ENCODE data around the gene MAF. TPM values are rescaled to one million over a fixed set of nuclear protein-coding genes. Genes with fewer than 3 reads are reported as not detected.

MAF gene
- total RNA-seq, 2 experiments from 2014 or later, result 30.1 to 32.6 TPM

DNA sequence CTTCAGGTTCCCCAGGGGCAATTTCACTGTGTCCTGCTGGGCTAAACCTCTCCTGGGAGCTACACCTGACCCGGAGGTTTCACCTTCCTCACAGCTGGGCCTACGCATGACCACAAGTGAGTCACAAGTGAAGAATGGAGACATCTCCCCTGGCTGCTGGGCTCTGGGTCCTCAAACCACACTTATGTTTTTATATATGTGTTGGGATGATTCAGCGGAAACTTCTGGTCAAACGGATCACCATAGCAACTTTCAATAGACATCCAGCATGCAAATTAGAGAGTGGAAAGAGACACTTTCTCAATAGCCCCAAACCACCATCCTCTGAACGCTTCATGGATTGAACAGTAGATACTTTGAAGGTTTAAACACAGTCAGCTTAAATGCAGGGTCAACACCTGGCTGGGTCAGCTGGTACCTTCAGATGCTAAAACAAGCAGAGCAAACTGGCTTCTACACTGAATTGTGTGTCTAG lies 28.0 kb upstream of the MAF start:
- ATAC-seq (peak; percentile 91), DNase-seq (peak; percentile 92)
- Mint-ChIP-seq H3K27me3 (peaks cover 28% of the 10 kb centered on the region), H3K4me1 (peaks cover 72% of the 10 kb centered on the region), H3K9me3 (ENCODE audit: low read depth) (no peaks in the 10 kb centered on the region), H3K36me3 (peaks cover 15% of the 10 kb centered on the region), H3K27ac (peak overlapping the region; percentile 74), H3K4me3 (no peak overlapping the region)
- CTCF ChIA-PET, result interaction anchor here (1.0 to 1.7 kb wide), 3 partner anchors 11 to 26 kb away, joined by 3 to 4 read pairs (median 3); no protein-coding TSS in a partner anchor

DNA sequence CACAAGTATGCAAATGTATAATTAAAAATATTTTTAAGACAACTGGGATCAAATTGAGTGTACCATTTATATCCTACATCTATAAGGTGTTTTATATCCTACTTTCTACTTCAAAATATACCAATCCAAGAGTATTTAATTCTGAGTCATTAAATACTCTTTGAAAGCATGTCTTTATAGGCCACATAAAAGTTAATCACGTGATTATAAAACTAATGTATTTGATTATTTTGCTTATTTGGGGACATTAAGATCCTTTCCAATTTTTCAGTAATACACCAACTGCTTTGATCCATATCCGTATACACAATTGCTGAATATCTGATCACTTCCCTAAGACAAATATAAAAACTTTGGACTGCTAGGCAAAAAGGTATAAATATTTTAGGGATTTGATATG lies 26.6 kb upstream of the MAF start:
- Mint-ChIP-seq H3K4me3 (no peak overlapping the region), H3K9me3 (ENCODE audit: low read depth) (no peaks in the 10 kb centered on the region), H3K4me1 (peaks cover 63% of the 10 kb centered on the region), H3K36me3 (peaks cover 19% of the 10 kb centered on the region), H3K27me3 (peaks cover 40% of the 10 kb centered on the region), H3K27ac (no peak overlapping the region)
- ATAC-seq, result no peak
- CTCF ChIA-PET, result interaction anchor here (1.0 to 1.7 kb wide), 2 partner anchors 8 to 25 kb away, joined by 3 to 4 read pairs; no protein-coding TSS in a partner anchor
- no peak for DNase-seq

DNA sequence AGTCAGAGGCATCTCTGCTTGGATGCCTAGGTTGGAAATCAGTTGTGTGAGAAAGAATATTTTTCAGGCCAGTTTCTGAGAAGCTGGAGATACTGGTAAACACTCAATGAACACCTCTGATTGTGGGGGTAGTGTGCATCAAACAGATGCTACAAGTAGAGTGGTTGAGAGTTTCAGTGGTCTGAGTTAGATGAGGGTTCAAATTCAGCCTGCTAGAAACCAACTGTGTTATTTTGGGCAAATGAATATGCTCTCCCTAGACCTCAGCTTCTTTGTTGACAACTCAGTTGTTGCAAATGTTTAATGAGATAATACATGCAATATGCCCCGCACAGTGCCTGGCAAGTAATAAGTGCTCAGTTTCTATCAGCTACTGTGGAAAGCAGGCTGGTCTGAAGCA lies 25.2 kb upstream of the MAF start:
- DNase-seq (no peak), ATAC-seq (no peak)
- Mint-ChIP-seq H3K4me3 (no peak overlapping the region), H3K4me1 (peaks cover 52% of the 10 kb centered on the region), H3K27me3 (peaks cover 45% of the 10 kb centered on the region), H3K9me3 (ENCODE audit: low read depth) (no peaks in the 10 kb centered on the region), H3K27ac (no peak overlapping the region), H3K36me3 (peaks cover 29% of the 10 kb centered on the region)
- CTCF ChIA-PET, result interaction anchor here (1.7 kb wide), 1 partner anchor 24 kb away, joined by 3 read pairs; no protein-coding TSS in a partner anchor

DNA sequence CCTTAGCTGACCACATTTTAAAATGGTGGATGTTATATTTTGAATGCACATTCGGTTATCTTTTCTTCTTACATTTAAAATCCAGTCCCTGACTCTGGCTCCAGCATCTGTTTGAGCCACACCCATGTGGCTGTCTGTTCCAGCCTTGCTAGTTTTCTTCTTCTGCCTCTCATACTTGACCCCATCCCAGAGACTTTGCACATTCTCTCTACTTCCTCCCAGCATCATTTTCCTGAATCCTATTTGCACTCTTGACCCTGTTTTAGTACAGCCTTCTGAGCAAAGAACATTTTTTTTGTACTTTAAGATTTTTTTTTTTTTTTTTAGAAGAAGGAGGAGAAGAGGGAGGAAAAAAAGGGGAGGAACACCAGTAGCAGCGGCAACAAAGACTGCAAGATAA lies 23.3 kb upstream of the MAF start:
- ATAC-seq (no peak), DNase-seq (no peak)
- Mint-ChIP-seq H3K4me1 (peaks cover 54% of the 10 kb centered on the region), H3K27ac (no peak overlapping the region), H3K36me3 (peaks cover 24% of the 10 kb centered on the region), H3K27me3 (peaks cover 38% of the 10 kb centered on the region), H3K4me3 (no peak overlapping the region), H3K9me3 (ENCODE audit: low read depth) (peaks cover 2% of the 10 kb centered on the region)
- CTCF ChIA-PET, result interaction anchor here (1.2 kb wide), 1 partner anchor 22 kb away, joined by 4 read pairs; no protein-coding TSS in a partner anchor

DNA sequence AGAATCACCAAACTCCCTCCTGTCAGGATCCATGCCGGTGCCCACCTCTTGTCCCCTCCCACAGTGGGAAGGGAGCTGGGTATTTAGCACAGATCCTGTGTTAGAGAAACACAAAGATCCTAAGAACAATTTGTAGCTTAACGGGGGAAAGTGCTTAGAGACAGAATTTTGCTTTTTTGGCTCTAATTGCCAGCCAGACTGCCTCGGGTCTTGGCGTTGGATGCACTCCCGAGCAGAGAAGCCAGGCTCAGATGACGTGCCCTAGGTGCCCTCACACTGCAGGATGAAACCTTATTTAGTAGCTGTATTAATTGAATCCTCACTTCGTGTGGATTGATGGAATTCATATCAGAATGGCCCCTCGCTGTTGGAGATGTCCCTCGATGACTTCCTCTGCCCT lies 22.5 kb upstream of the MAF start:
- H3K9me3 Mint-ChIP-seq (ENCODE audit: low read depth), result peaks cover 2% of the 10 kb centered on the region
- H3K27ac Mint-ChIP-seq, result no peak overlapping the region
- ATAC-seq (no peak), DNase-seq (no peak)
- peaks cover 22% of the 10 kb centered on the region for H3K36me3 Mint-ChIP-seq
- peaks cover 54% of the 10 kb centered on the region for H3K4me1 Mint-ChIP-seq
- peaks cover 38% of the 10 kb centered on the region for H3K27me3 Mint-ChIP-seq
- no peak overlapping the region for H3K4me3 Mint-ChIP-seq
- CTCF ChIA-PET, result interaction anchor here (1.2 kb wide), 1 partner anchor 21 kb away, joined by 4 read pairs; no protein-coding TSS in a partner anchor

DNA sequence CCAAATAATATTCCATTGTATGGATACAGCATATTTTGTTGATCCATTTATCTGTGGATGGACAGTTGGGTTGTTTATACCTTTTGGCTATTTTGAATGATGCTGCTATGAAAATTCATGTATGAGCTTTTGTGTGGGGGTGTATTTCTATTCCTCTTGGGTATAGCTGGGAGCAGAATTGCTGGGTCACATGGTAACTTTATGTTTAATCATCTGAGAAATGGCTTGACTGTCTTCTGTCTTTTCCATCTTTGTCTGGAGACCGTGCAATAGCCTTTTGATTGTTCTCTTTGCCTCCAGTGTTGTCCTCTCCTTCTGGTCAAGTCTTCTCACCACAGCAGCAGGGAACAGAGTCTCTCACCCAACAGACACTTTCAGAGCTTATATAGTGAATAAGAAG lies 20.5 kb upstream of the MAF start:
- DNase-seq, result no peak
- ATAC-seq, result no peak
- H3K27ac Mint-ChIP-seq, result no peak overlapping the region
- CTCF ChIA-PET, result interaction anchor here (0.9 kb wide), 1 partner anchor 20 kb away, joined by 3 read pairs; the partner anchor contains the start of gene MAF
- H3K9me3 Mint-ChIP-seq (ENCODE audit: low read depth), result peaks cover 2% of the 10 kb centered on the region
- H3K36me3 Mint-ChIP-seq, result peaks cover 27% of the 10 kb centered on the region
- peaks cover 35% of the 10 kb centered on the region for H3K27me3 Mint-ChIP-seq
- no peak overlapping the region for H3K4me3 Mint-ChIP-seq
- H3K4me1 Mint-ChIP-seq, result peaks cover 56% of the 10 kb centered on the region

DNA sequence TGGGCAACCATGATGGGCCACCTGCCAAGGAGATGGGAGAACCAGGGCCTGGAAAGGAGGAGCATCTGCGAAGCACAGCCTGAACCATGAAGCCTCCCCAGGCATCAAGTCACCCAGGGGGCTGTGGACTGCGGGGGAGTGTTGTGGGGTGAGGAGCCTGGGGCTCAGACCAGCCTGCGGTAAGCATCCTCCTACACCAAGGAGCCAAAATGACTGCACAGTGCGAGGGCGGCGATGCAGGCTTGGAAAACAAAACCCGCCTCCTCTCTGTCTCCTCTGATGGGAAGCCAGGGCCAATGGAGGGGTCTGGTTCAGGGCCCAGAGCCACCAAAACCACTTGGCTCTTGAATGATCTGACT lies 18.1 kb upstream of the MAF start:
- Mint-ChIP-seq H3K4me1 (peaks cover 66% of the 10 kb centered on the region), H3K9me3 (ENCODE audit: low read depth) (peaks cover 2% of the 10 kb centered on the region), H3K36me3 (peaks cover 27% of the 10 kb centered on the region), H3K27ac (peak overlapping the region; percentile 93), H3K27me3 (peaks cover 21% of the 10 kb centered on the region), H3K4me3 (peak overlapping the region; percentile 41)
- ATAC-seq (peak; percentile 70), DNase-seq (peak; percentile 81)
- CTCF ChIA-PET, result interaction anchor here (1.5 to 4.5 kb wide), 3 partner anchors 11 to 24 kb away, joined by 3 to 27 read pairs (median 9); partner anchors contain the start of gene MAF

DNA sequence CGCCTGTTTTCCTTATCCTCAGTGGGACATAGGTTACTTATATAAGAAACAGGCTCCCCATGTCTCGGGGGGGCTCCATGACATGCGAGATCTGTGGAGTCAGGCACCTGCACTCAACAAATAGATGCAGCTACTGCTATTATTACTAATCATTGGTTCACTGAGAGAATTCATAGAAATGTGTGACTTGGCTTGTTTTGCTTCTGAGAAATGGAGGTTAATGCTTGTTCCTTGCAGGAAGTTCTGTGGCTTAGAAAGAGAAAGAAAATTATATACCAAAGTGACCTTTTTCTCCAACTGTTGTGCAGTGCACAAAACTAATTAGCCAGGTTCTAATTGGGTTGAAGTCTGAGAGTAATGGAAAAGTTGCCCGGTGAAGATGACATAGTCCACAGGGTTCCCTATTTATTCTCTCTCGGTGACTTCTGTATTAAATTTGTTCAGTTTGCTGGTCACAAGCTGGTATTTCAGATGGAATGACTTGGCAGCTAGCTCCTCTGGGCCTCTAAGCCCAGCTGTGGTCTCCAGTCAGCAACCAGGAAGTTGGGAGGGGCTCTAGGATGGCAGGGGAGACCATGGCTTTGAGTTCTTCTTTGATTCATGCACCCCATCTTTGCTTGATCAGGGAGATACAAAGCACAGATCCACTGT lies 17.6 kb upstream of the MAF start:
- Mint-ChIP-seq H3K27me3 (peaks cover 17% of the 10 kb centered on the region), H3K4me1 (peaks cover 65% of the 10 kb centered on the region), H3K9me3 (ENCODE audit: low read depth) (peaks cover 2% of the 10 kb centered on the region), H3K27ac (peak overlapping the region; percentile 93), H3K36me3 (peaks cover 27% of the 10 kb centered on the region), H3K4me3 (peak overlapping the region; percentile 41)
- peak; percentile 72 for DNase-seq
- ATAC-seq, result peak; percentile 73
- CTCF ChIA-PET, result interaction anchor here (1.4 to 4.5 kb wide), 4 partner anchors 10 to 24 kb away, joined by 3 to 27 read pairs (median 6); partner anchors contain the start of gene MAF

DNA sequence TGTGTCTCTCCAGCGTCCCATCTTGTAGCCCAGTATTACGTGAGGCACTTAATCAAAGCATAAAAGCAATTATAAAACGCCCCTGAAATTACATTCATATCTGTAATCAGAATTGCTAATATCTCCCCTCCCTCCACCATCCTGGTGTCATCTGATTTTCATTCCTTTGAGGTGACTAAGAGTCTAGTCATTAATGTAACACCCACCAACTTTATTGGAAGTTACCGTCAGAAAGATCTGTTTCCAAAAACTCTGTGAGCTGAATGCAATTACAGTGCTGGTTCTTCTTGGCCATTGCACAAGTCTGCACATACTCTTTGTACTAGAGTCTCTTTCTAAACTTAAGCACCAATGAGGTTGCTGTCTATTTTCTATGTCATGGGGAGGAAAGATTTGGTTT lies 12.5 kb upstream of the MAF start:
- ATAC-seq, result no peak
- H3K4me1 Mint-ChIP-seq, result peaks cover 46% of the 10 kb centered on the region
- H3K9me3 Mint-ChIP-seq (ENCODE audit: low read depth), result no peaks in the 10 kb centered on the region
- H3K4me3 Mint-ChIP-seq, result no peak overlapping the region
- peaks cover 5% of the 10 kb centered on the region for H3K36me3 Mint-ChIP-seq
- no peak overlapping the region for H3K27ac Mint-ChIP-seq
- H3K27me3 Mint-ChIP-seq, result peaks cover 15% of the 10 kb centered on the region
- CTCF ChIA-PET, result no interaction called here
- DNase-seq, result no peak

DNA sequence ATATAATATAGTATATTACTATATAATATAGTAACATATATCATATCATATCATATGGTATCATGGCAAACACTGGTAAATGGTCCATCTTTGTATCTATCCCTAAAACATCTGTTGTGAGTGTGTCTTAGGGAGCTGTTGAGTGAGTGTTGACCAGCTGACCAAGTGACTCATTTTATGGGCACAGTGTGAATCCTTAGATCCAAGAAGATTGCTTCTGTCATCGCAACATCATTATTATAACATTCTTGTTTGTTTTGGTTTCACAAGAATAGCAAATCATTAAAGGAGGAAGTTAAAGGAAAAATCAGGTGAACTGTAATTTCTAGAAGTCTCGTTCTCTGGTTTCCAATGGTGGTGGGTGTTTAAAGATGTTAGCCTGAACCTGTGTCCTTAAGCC lies 11.7 kb upstream of the MAF start:
- H3K27me3 Mint-ChIP-seq, result peaks cover 23% of the 10 kb centered on the region
- no peaks in the 10 kb centered on the region for H3K9me3 Mint-ChIP-seq (ENCODE audit: low read depth)
- H3K4me3 Mint-ChIP-seq, result no peak overlapping the region
- ATAC-seq, result no peak
- CTCF ChIA-PET, result no interaction called here
- H3K4me1 Mint-ChIP-seq, result peaks cover 38% of the 10 kb centered on the region
- DNase-seq, result no peak
- H3K27ac Mint-ChIP-seq, result no peak overlapping the region
- H3K36me3 Mint-ChIP-seq, result peaks cover 3% of the 10 kb centered on the region

DNA sequence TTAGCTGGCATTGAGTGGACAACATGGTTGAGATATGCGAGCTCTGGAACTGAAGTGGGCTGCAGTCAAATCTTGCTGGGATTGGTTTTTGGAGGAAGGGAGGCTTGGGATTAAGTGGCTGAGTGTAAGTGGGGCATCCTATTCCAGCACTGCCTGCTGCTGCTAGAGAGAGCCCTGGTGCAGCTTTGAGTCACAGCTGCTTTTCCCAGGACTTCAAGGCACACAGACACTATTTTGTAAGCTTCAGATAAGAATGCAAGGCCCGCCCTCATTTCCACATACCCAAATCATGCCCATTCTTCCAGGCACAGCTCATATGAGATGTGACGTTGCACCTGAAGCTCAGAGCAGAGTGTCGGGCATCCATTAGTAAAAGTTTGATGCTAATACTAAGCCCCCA lies 10.2 kb upstream of the MAF start:
- H3K27ac Mint-ChIP-seq, result no peak overlapping the region
- CTCF ChIA-PET, result interaction anchor here (0.6 kb wide), 1 partner anchor 585 kb away, joined by 3 read pairs; no protein-coding TSS in a partner anchor
- H3K27me3 Mint-ChIP-seq, result peaks cover 26% of the 10 kb centered on the region
- H3K36me3 Mint-ChIP-seq, result no peaks in the 10 kb centered on the region
- H3K4me1 Mint-ChIP-seq, result peaks cover 32% of the 10 kb centered on the region
- no peak for ATAC-seq
- DNase-seq, result no peak
- H3K9me3 Mint-ChIP-seq (ENCODE audit: low read depth), result no peaks in the 10 kb centered on the region
- H3K4me3 Mint-ChIP-seq, result no peak overlapping the region

DNA sequence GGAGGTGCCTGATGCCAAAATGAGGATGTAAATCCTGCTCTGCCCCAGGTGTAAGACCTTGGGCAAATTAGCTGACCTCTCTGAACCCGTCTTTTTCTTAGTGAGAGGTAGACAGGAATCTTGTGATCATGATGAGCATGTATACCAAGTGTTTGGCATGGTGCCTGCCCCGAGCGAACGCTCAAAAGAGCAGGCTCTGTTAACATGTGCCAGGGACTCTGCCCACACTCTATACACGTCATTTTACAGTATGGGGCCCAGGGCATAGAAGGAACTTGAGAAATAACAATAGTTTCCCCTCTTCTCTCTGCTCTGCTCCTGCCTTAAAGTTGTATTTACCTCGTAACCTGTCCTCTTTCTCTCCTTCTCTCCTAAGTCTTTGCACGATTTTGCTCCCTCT lies 9.3 kb upstream of the MAF start:
- H3K27me3 Mint-ChIP-seq, result peaks cover 27% of the 10 kb centered on the region
- H3K27ac Mint-ChIP-seq, result no peak overlapping the region
- no peak overlapping the region for H3K4me3 Mint-ChIP-seq
- H3K4me1 Mint-ChIP-seq, result peaks cover 26% of the 10 kb centered on the region
- H3K9me3 Mint-ChIP-seq (ENCODE audit: low read depth), result no peaks in the 10 kb centered on the region
- no peaks in the 10 kb centered on the region for H3K36me3 Mint-ChIP-seq
- DNase-seq, result no peak
- ATAC-seq, result no peak
- CTCF ChIA-PET, result no interaction called here

DNA sequence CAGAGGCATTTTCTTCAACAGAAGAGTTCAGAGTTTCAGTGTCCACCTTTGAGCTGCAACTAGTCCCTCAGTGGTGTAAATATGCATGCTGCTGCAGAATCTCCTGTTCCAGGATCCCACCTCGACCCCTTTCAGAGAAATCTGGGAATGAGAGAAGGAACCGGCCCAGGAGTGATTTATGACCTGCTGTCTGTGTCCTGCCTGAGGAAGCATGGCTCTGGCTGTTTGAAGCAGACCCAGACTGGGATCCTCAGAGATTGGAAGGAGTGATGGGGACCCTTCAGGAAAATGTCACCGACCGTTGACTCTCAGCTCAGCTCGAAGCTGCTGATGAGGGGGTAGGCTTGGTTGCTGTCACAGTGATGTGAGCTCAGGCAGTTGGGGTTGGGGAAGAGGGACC lies 8.4 kb upstream of the MAF start:
- peaks cover 23% of the 10 kb centered on the region for H3K4me1 Mint-ChIP-seq
- no peaks in the 10 kb centered on the region for H3K36me3 Mint-ChIP-seq
- CTCF ChIA-PET, result no interaction called here
- H3K4me3 Mint-ChIP-seq, result no peak overlapping the region
- no peaks in the 10 kb centered on the region for H3K9me3 Mint-ChIP-seq (ENCODE audit: low read depth)
- DNase-seq (no peak), ATAC-seq (no peak)
- peaks cover 27% of the 10 kb centered on the region for H3K27me3 Mint-ChIP-seq
- no peak overlapping the region for H3K27ac Mint-ChIP-seq

DNA sequence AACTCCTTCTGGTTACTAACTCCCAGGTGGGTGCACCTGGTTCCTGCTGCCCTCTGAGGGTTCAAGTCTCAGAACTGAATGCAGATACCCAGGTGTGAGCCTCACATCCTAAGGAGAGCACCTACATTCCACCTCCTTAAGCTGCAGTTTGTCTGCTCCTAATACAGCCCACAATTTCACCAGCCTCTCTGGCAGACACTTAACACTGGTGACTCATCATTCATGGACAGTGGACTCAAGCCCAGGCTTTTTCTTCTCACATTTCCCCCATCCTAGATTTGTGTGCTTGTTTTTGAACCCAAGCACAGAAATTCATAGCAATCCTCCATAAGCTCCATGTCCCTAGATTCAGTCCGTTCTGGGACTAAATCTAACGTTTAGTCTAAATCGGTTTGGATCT lies 7.0 kb upstream of the MAF start:
- no peak overlapping the region for H3K27ac Mint-ChIP-seq
- H3K4me3 Mint-ChIP-seq, result no peak overlapping the region
- H3K9me3 Mint-ChIP-seq (ENCODE audit: low read depth), result no peaks in the 10 kb centered on the region
- no peak for ATAC-seq
- DNase-seq, result no peak
- H3K4me1 Mint-ChIP-seq, result peaks cover 26% of the 10 kb centered on the region
- peaks cover 28% of the 10 kb centered on the region for H3K27me3 Mint-ChIP-seq
- CTCF ChIA-PET, result interaction anchor here (1.4 kb wide), 1 partner anchor 10 kb away, joined by 9 read pairs; no protein-coding TSS in a partner anchor
- no peaks in the 10 kb centered on the region for H3K36me3 Mint-ChIP-seq
